Mucosa of rectum (tissue), 2 donors: ENCODE measurements around the gene FXYD7.
"Not testable (repeated sequence)": the region's sequence is repeated elsewhere in the genome, so short reads cannot be mapped to it uniquely, and the experiment has no call there.

Source experiments
- H3K27ac ChIP-seq, 2 donors: one replicate each; pipeline ENCODE4 v1.7.0; 2013; ENCODE audit warnings: inconsistent platforms in 2 of 2, low read depth in 2 of 2, low read length in 2 of 2
- H3K27me3 ChIP-seq, 2 donors: one replicate each; pipeline ENCODE4 v1.7.0; 2013; ENCODE audit warnings: low read length in 2 of 2; ENCODE audit not compliant: control insufficient read depth in 2 of 2, insufficient read depth in 2 of 2
- H3K36me3 ChIP-seq, 2 donors: one replicate each; pipeline ENCODE4 v1.7.0; 2013; ENCODE audit warnings: low read length in 2 of 2; ENCODE audit not compliant: control insufficient read depth in 2 of 2, insufficient read depth in 2 of 2
- H3K4me1 ChIP-seq, 2 donors: one replicate each; pipeline ENCODE4 v1.7.0; 2013; ENCODE audit warnings: low read length in 2 of 2, mild to moderate bottlenecking in 1 of 2; ENCODE audit not compliant: control insufficient read depth in 2 of 2, insufficient read depth in 2 of 2
- H3K4me3 ChIP-seq, 2 donors: one replicate each; pipeline ENCODE4 v1.7.0; 2013; ENCODE audit warnings: low read length in 2 of 2
- H3K9ac ChIP-seq, 2 donors: one replicate each; pipeline ENCODE4 v1.7.0; 2013; ENCODE audit warnings: low read length in 2 of 2, low read depth in 1 of 2, mild to moderate bottlenecking in 1 of 2
- H3K9me3 ChIP-seq, 2 donors: one replicate each; pipeline ENCODE4 v1.7.0; 2013; ENCODE audit warnings: low read length in 2 of 2; ENCODE audit not compliant: control insufficient read depth in 2 of 2
- donor health status: healthy.
- donor health status: Normal muscosa, but diverticular disease.

The FXYD7 gene

DNA sequence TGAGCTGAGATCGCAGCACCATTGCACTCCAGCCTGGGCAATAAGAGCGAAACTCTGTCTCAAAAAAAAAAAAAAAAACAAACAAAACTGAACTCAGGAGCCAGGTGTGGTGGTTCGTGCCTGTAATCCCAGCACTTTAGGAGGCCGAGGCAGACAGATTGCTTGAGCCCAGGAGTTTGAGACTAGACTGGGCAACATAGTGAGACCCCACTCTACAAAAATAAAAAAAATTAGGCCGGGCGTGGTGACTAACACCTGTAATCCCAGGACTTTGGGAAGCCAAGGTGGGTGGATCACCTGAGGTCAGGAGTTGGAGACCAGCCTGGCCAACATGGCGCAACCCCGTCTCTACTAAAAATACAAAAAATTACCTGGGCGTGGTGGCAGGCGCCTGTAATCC is 41.1 kb upstream of the FXYD7 start:
- H3K27ac ChIP-seq, H3K9me3 ChIP-seq, H3K27me3 ChIP-seq, H3K9ac ChIP-seq, H3K36me3 ChIP-seq, H3K4me1 ChIP-seq, H3K4me3 ChIP-seq: not testable (repeated sequence)

DNA sequence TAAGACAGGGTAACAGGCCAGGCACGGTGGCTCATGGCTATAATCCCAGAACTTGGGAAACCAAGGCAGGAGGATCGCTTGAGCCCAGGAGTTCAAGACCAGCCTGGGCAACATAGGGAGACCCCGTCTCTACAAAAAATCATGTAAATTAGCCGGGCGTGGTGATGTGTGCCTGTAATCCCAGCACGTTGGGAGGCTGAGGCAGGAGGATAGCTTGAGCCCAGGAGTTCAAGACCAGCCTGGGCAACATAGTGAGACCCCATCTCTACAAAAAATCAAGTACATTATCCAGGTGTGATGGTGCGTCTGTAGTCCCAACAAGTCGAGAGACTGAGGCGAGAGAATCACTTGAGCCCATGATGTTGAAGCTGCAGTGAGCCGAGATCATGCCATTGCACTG is 39.4 kb upstream of the FXYD7 start:
- H3K27me3 ChIP-seq, H3K9me3 ChIP-seq, H3K4me1 ChIP-seq, H3K4me3 ChIP-seq, H3K9ac ChIP-seq, H3K27ac ChIP-seq, H3K36me3 ChIP-seq: not testable (repeated sequence)

GRCh38 chr19:35104361-35104760 is 38.7 kb upstream of the FXYD7 start:
- H3K9ac ChIP-seq, result no peak overlapping the region
- H3K27ac ChIP-seq, result no peak overlapping the region

DNA sequence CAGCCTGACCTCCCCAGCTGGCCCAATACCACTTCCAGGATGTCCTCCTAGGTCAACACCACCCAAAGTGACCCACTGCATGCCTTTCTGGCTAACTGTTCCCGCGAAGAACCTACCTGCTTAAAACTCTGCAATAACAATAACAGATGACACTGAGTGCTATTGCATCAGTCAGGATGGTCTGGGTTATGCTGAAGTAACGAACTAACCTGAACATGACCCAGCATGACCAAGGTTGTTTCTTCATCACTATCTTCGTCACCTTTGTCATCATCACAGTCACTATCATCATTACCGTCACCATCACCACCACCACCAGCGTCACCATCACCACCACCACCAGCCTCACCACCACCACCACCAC is 38.0 kb upstream of the FXYD7 start:
- Histone ChIP-seq H3K4me3 (no peak overlapping the region), H3K9ac (no peak overlapping the region), H3K4me1 (peaks cover 4 to 8% of the 10 kb centered on the region in 2 donors), H3K27ac (no peak overlapping the region), H3K9me3 (no peaks in the 10 kb centered on the region), H3K27me3 (no peaks in the 10 kb centered on the region), H3K36me3 (no peaks in the 10 kb centered on the region)

More at GRCh38 chr19:35104361-35104760, 38.7 kb upstream of the FXYD7 start:
- Histone ChIP-seq H3K36me3 (no peaks in the 10 kb centered on the region), H3K27me3 (no peaks in the 10 kb centered on the region), H3K9me3 (no peaks in the 10 kb centered on the region), H3K4me3 (no peak overlapping the region), H3K4me1 (peaks cover 4 to 5% of the 10 kb centered on the region in 2 donors)

- no peaks in the 10 kb centered on the region for H3K27me3 ChIP-seq
- H3K36me3 ChIP-seq, result no peaks in the 10 kb centered on the region
- no peaks in the 10 kb centered on the region for H3K9me3 ChIP-seq
- H3K4me1 ChIP-seq, result peaks cover 4 to 8% of the 10 kb centered on the region in 2 donors
- no peak overlapping the region for H3K9ac ChIP-seq
- no peak overlapping the region for H3K27ac ChIP-seq
- H3K4me3 ChIP-seq, result no peak overlapping the region
Observed at GRCh38 chr19:35105411-35106290, 37.4 kb upstream of the FXYD7 start.

GRCh38 chr19:35106291-35106583 is 36.8 kb upstream of the FXYD7 start:
- no peak overlapping the region for H3K27ac ChIP-seq

DNA sequence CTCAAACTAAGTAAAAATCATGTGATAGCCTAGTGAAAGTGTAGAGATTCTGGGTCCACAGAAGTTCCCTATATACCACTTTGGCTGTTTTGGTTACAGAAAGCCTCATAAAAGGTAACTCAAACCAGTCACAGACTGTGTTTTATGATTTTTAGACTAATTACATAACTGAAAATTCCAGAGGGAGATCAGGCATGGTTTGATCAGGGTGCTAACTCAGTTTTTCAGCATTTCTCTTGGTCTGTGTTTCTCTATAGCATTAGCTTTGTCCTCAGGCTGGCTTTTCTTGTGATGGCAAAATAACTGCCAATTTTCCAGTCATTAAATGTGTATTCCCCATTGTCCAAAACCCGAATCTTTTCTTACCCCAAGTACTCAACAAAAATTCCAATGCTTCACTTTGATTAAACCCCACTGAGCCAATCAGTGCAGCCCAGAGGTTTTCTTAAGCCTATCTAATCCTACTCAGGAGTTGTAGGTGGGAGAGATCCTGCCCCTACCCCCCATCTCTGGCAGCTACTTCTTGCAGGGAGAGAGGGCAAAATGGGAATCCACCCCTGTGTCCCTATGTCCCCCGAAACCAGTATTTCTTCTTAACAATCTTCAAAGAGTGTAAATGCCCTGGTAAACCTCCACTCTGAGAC is 36.0 kb upstream of the FXYD7 start:
- Histone ChIP-seq H3K4me3 (no peak overlapping the region), H3K27ac (peak overlapping the region in 1 of 2 donors; percentile 11), H3K9me3 (no peaks in the 10 kb centered on the region), H3K27me3 (no peaks in the 10 kb centered on the region), H3K4me1 (peaks cover 4 to 8% of the 10 kb centered on the region in 2 donors), H3K9ac (no peak overlapping the region), H3K36me3 (no peaks in the 10 kb centered on the region)

More at GRCh38 chr19:35106291-35106583, 36.8 kb upstream of the FXYD7 start:
- Histone ChIP-seq H3K36me3 (no peaks in the 10 kb centered on the region), H3K9me3 (no peaks in the 10 kb centered on the region), H3K4me3 (no peak overlapping the region), H3K9ac (no peak overlapping the region), H3K27me3 (no peaks in the 10 kb centered on the region), H3K4me1 (peaks cover 4 to 8% of the 10 kb centered on the region in 2 donors)

DNA sequence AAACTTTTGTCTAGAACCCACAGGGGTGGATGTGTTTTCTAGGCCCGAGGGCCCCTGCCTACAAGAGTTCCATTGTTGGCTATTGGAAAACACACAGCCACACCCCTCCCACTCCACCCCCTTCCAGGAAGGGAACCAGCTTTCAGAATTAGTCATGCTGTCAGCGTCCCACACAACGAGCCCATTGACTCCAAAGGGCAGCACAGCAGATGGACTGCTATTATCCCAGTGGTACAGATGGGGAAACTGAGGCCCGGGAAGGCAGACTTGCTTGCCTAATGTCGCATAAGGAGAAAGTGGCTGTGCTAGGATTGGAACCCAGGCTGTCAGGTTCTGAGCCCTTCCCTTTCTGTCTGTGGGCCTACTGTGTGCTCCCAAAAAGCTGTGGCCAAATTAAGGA is 35.5 kb upstream of the FXYD7 start:
- H3K27me3 ChIP-seq, result no peaks in the 10 kb centered on the region
- peaks cover 4 to 8% of the 10 kb centered on the region in 2 donors for H3K4me1 ChIP-seq
- no peak overlapping the region for H3K27ac ChIP-seq
- H3K9ac ChIP-seq, result no peak overlapping the region
- no peak overlapping the region for H3K4me3 ChIP-seq
- H3K36me3 ChIP-seq, result no peaks in the 10 kb centered on the region
- H3K9me3 ChIP-seq, result no peaks in the 10 kb centered on the region

DNA sequence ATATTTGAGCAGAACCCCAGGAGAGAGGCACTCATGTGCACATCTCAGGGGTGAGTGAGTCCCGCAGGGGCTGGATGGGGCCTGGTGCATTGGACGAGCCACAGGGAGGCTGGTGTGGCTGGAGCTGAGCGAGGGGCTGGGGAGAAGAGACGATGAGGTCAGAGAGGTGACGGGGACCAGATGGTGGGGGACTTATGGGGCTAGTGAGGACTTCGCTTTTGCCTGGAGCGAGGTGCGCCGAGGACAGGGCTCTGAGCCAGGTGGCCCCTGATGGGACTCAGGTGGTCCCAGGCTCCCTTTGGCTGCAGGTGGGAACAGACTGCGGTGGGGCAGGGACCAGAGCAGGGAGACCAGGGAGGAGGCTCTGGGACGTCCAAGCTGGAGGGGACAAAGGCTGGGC is 34.3 kb upstream of the FXYD7 start:
- no peak overlapping the region for H3K4me3 ChIP-seq
- no peak overlapping the region for H3K9ac ChIP-seq
- H3K36me3 ChIP-seq, result no peaks in the 10 kb centered on the region
- no peak overlapping the region for H3K27ac ChIP-seq
- H3K27me3 ChIP-seq, result no peaks in the 10 kb centered on the region
- H3K4me1 ChIP-seq, result peaks cover 4 to 8% of the 10 kb centered on the region in 2 donors
- H3K9me3 ChIP-seq, result no peaks in the 10 kb centered on the region

DNA sequence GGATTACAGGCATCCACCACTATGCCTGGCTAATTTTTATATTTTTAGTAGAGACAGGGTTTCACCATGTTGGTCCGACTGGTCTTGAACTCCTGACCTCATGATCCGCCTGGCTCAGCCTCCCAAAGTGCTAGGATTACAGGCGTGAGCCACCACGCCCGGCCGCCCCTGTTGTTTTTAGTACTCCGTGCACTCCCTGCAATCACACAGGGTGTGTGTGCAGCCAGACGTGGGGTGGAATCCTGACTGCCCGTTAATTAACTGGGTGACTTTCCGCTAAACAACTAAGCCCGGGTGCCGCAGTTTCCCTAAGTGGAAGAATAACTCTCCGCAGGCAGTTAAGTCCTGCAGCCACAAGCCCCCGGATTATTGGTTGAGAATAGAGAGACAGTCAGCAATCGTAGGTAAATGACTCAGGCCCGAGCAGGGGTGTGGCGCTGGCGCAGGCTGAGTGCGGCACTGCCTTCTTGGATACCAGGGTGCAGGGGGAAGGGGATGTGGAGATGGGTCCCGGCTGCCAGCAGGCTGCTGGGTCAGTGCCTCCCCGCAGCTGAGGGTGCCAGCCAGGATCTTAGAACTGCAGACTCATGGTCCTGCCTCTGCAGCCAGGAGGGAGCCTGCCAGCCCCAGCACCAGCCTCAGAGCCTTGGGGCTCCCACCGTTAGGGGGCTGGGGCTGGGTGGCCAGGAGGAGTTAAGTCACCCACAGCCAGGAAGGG is 33.5 kb upstream of the FXYD7 start:
- Histone ChIP-seq H3K9ac (peak overlapping the region in 1 of 2 donors; percentile 43), H3K4me3 (no peak overlapping the region), H3K9me3 (no peaks in the 10 kb centered on the region), H3K4me1 (peaks cover 7 to 10% of the 10 kb centered on the region in 2 donors), H3K27ac (peak overlapping the region in 1 of 2 donors; percentile 29), H3K36me3 (no peaks in the 10 kb centered on the region), H3K27me3 (no peaks in the 10 kb centered on the region)
